B cell (primary cell): ENCODE measurements around the gene ERCC3. TPM values are rescaled to one million over a fixed set of nuclear protein-coding genes. Genes with fewer than 3 reads are reported as not detected.
"Not testable (repeated sequence)": the region's sequence is repeated elsewhere in the genome, so short reads cannot be mapped to it uniquely, and the experiment has no call there.

Experiments
- ATAC-seq: fragments of 200-7000 bp; cut with Tn5 transposase; one replicate; pipeline ENCODE4 v1.10.0; 2021; ENCODE audit warnings: low read depth, mild to moderate bottlenecking, moderate number of reproducible peaks, moderate library complexity
- CTCF ChIA-PET: fragments of 350-600 bp; sonication (Branson Sonifier 250); formaldehyde crosslinking; loops from one replicate; lab custom pipeline; 2021; ENCODE audit warnings: antibody characterized with exemption, inconsistent platforms; lab: Charles Lee
- POLR2A ChIA-PET: fragments of 350-600 bp; sonication (Branson Sonifier 250); formaldehyde crosslinking; loops from one replicate; lab custom pipeline; 2021; ENCODE audit warnings: antibody characterized with exemption; lab: Charles Lee
- DNase-seq: peaks from one replicate; pipeline ENCODE4 v3.0.0; 2013
- H2AFZ ChIP-seq: 2 replicates; pipeline ENCODE4 v1.6.1; 2012; ENCODE audit warnings: mild to moderate bottlenecking, low read depth, low read length; ENCODE audit not compliant: insufficient read depth, poor library complexity, severe bottlenecking
- H3K27ac ChIP-seq, 2 donors: 1 replicate in 1 of 2; 2 replicates in 1 of 2; pipeline ENCODE4 v1.5.1; 2012 to 2013; ENCODE audit warnings: low read length in 2 of 2, mild to moderate bottlenecking in 2 of 2, moderate library complexity in 1 of 2
- H3K27me3 ChIP-seq, 4 experiments: fragments of 200-600 bp in 1 of 4; sonication (generic) in 1 of 4; replicated peaks in 1 of 4; 1 replicate in 2 of 4; 2 replicates in 2 of 4; pipeline versions ENCODE4 v1.6.1 to v1.7.0; 2013 to 2016; ENCODE audit warnings: low read length in 3 of 4, mild to moderate bottlenecking in 2 of 4, mixed read lengths in 1 of 4, moderate library complexity in 1 of 4; ENCODE audit not compliant: insufficient read depth in 4 of 4, control insufficient read depth in 3 of 4; ENCODE audit errors: control extremely low read depth in 1 of 4
- H3K36me3 ChIP-seq, 2 experiments: replicated peaks in 1 of 2; 1 replicate in 1 of 2; 2 replicates in 1 of 2; pipeline versions ENCODE4 v1.6.1 to v1.7.1; 2013; ENCODE audit warnings: low read length in 1 of 2; ENCODE audit not compliant: insufficient read depth in 2 of 2, control insufficient read depth in 1 of 2; ENCODE audit errors: control extremely low read depth in 1 of 2, extremely low read depth in 1 of 2
- H3K4me1 ChIP-seq, 2 donors: fragments of 200-600 bp in 1 of 2; sonication (generic) in 1 of 2; 1 replicate in 1 of 2; 2 replicates in 1 of 2; pipeline versions ENCODE4 v1.5.1 to v1.6.1; 2013 to 2017; ENCODE audit warnings: low read length in 2 of 2; ENCODE audit not compliant: control insufficient read depth in 2 of 2, insufficient read depth in 2 of 2
- H3K4me2 ChIP-seq: replicated peaks from 2 replicates; pipeline ENCODE3; 2012; ENCODE audit warnings: mild to moderate bottlenecking, low read depth, low read length; ENCODE audit not compliant: poor library complexity, severe bottlenecking
- H3K4me3 ChIP-seq, 5 experiments: fragments of 200-600 bp in 1 of 5; sonication (generic) in 1 of 5; 1 replicate in 3 of 5; 2 replicates in 2 of 5; pipeline versions ENCODE4 v1.5.1 to v1.7.0; 2011 to 2016; ENCODE audit warnings: low read length in 4 of 5, mild to moderate bottlenecking in 4 of 5, low read depth in 2 of 5, control low read depth in 1 of 5, moderate library complexity in 1 of 5; ENCODE audit not compliant: insufficient read depth in 1 of 5; ENCODE audit errors: control extremely low read depth in 1 of 5, extremely low read depth in 1 of 5
- H3K79me2 ChIP-seq: fragments of 200-600 bp; sonication (generic); one replicate; pipeline ENCODE4 v1.6.0; 2016; ENCODE audit warnings: low read length; ENCODE audit not compliant: control insufficient read depth, insufficient read depth
- H3K9ac ChIP-seq: fragments of 200-600 bp; sonication (generic); 2 replicates; pipeline ENCODE4 v1.6.1; 2017; ENCODE audit warnings: mild to moderate bottlenecking, low read length, moderate library complexity
- H3K9me3 ChIP-seq, 3 donors: one replicate each; pipeline versions ENCODE4 v1.6.1 to v1.7.1; 2013; ENCODE audit warnings: low read length in 2 of 3; ENCODE audit not compliant: control insufficient read depth in 2 of 3, insufficient read depth in 1 of 3; ENCODE audit errors: control extremely low read depth in 1 of 3
- H4K20me1 ChIP-seq: 2 replicates; pipeline ENCODE4 v1.6.0; 2012; ENCODE audit warnings: mild to moderate bottlenecking, low read length; ENCODE audit not compliant: insufficient read depth, control insufficient read depth, poor library complexity, severe bottlenecking
- H3K27ac Mint-ChIP-seq: one replicate; pipeline ENCODE4 v1.8.0; 2021; ENCODE audit warnings: mixed read lengths
- H3K27me3 Mint-ChIP-seq: one replicate; pipeline ENCODE4 v1.8.0; 2021; ENCODE audit warnings: mixed read lengths
- H3K4me1 Mint-ChIP-seq: one replicate; pipeline ENCODE4 v1.8.0; 2021; ENCODE audit warnings: mixed read lengths
- H3K4me3 Mint-ChIP-seq: one replicate; pipeline ENCODE4 v1.8.0; 2021; ENCODE audit warnings: mixed read lengths
- H3K9me3 Mint-ChIP-seq: one replicate; pipeline ENCODE4 v1.8.0; 2022; ENCODE audit warnings: mixed read lengths; ENCODE audit not compliant: insufficient read depth
- CTCF ChIP-seq: fragments of 200-600 bp; IDR thresholded peaks from one replicate; pipeline ENCODE4 v1.8.0; 2022; ENCODE audit warnings: antibody characterized with exemption, mild to moderate bottlenecking
- EZH2 ChIP-seq: IDR thresholded peaks from 2 replicates; pipeline ENCODE4 v1.6.1; 2012; ENCODE audit warnings: borderline replicate concordance, low read depth, mild to moderate bottlenecking, moderate library complexity, low read length; ENCODE audit not compliant: insufficient read depth, poor library complexity, severe bottlenecking
- WGBS: methylation state at CpG from one replicate; pipeline ENCODE4 v1.1.5; 2013; ENCODE audit warnings: missing lambda C conversion rate; ENCODE audit not compliant: insufficient coverage; 5-methylcytosine and 5-hydroxymethylcytosine counted together
- intact Hi-C: fragments of 100-400 bp; cut with micrococcal nuclease; formaldehyde crosslinking; loops from one replicate; pipeline ENCODE4 v1.10.0; 2022
- polyA plus RNA-seq: library from polyadenylated mRNA; depleted of rRNA; stranded (reverse); fragments of >200 nt; gene quantifications from 2 replicates; pipeline ENCODE4 v1.2.3, GENCODE V29; 2012
- total RNA-seq, 2 donors: library from RNA; stranded (reverse); fragments of 120-200 nt in 1 of 2; gene quantifications; 1 replicate in 1 of 2; 2 replicates in 1 of 2; pipeline versions ENCODE4 v1.2.3 to v1.2.4, GENCODE V29; 2013 to 2022

Gene ERCC3
- total and polyA plus RNA-seq, 2 donors (not counting 1 experiment from before 2014, with no cell fraction given), result 74.4 to 79.3 TPM

GRCh38 chr2:127255146-127255545 is 38.8 kb downstream of the ERCC3 start:
- H3K4me1 ChIP-seq, result no peaks in the 10 kb centered on the region
- H3K27ac Mint-ChIP-seq, result no peak overlapping the region
- H3K4me3 Mint-ChIP-seq, result no peak overlapping the region
- H3K79me2 ChIP-seq, result no peaks in the 10 kb centered on the region
- H3K9me3 ChIP-seq, result no peaks in the 10 kb centered on the region
- peaks cover 3 to 32% of the 10 kb centered on the region in 2 experiments for H3K36me3 ChIP-seq
- no peak overlapping the region for H2AFZ ChIP-seq
- ATAC-seq, result no peak
- no peaks in the 10 kb centered on the region for H3K27me3 ChIP-seq
- no peaks in the 10 kb centered on the region for H4K20me1 ChIP-seq
- no peak for DNase-seq
- intact Hi-C loops, result no loop called here
- WGBS, result 100% methylated on average over 1 of the region's 2 CpGs
- H3K4me3 ChIP-seq, result no peak overlapping the region
- H3K9ac ChIP-seq, result no peak overlapping the region
- POLR2A ChIA-PET, result no interaction called here
- CTCF ChIA-PET, result no interaction called here
- H3K4me2 ChIP-seq, result no peak overlapping the region
- H3K9me3 Mint-ChIP-seq, result no peaks in the 10 kb centered on the region
- TF ChIP-seq CTCF, result no peak
- no peaks in the 10 kb centered on the region for H3K4me1 Mint-ChIP-seq
- H3K27me3 Mint-ChIP-seq, result no peaks in the 10 kb centered on the region
- H3K27ac ChIP-seq, result no peak overlapping the region

GRCh38 chr2:127254386-127254981 is 39.5 kb downstream of the ERCC3 start:
- Histone ChIP-seq H3K4me1 (no peaks in the 10 kb centered on the region), H3K27ac (no peak overlapping the region), H3K36me3 (peaks cover 3 to 26% of the 10 kb centered on the region in 2 experiments), H3K9ac (no peak overlapping the region), H3K4me2 (no peak overlapping the region), H3K79me2 (no peaks in the 10 kb centered on the region), H2AFZ (no peak overlapping the region), H3K27me3 (no peaks in the 10 kb centered on the region), H3K9me3 (no peaks in the 10 kb centered on the region), H3K4me3 (no peak overlapping the region), H4K20me1 (no peaks in the 10 kb centered on the region)
- intact Hi-C loops, result no loop called here
- no peak overlapping the region for H3K27ac Mint-ChIP-seq
- POLR2A ChIA-PET, result no interaction called here
- 88% methylated on average over 1 of the region's 7 CpGs for WGBS
- no peaks in the 10 kb centered on the region for H3K9me3 Mint-ChIP-seq
- no peaks in the 10 kb centered on the region for H3K4me1 Mint-ChIP-seq
- no peak overlapping the region for H3K4me3 Mint-ChIP-seq
- DNase-seq (no peak), ATAC-seq (no peak)
- no peak for TF ChIP-seq EZH2
- no peak for TF ChIP-seq CTCF
- H3K27me3 Mint-ChIP-seq, result no peaks in the 10 kb centered on the region
- CTCF ChIA-PET, result no interaction called here

- H2AFZ ChIP-seq, H3K4me1 ChIP-seq, H3K27me3 Mint-ChIP-seq, POLR2A ChIA-PET, intact Hi-C loops, CTCF ChIA-PET, H3K36me3 ChIP-seq, H3K27ac Mint-ChIP-seq, H4K20me1 ChIP-seq, DNase-seq, ATAC-seq, H3K4me3 Mint-ChIP-seq, H3K9ac ChIP-seq, H3K79me2 ChIP-seq, H3K4me3 ChIP-seq, H3K4me2 ChIP-seq, H3K4me1 Mint-ChIP-seq, H3K27ac ChIP-seq, H3K27me3 ChIP-seq: not testable (repeated sequence)
- peaks cover 14% of the 10 kb centered on the region for H3K9me3 Mint-ChIP-seq
- peaks cover 5 to 26% (median 12%) of the 10 kb centered on the region in 3 donors for H3K9me3 ChIP-seq
- no CpG with 5 or more reads among the region's 2 CpGs for WGBS
These were observed 52.8 kb downstream of the ERCC3 start for GRCh38 chr2:127241184-127241583.
